COLO668 (cell line): ENCODE results near the gene DUSP6.

Source experiments
- DNase-seq: peaks from one replicate; lab custom pipeline; 2025; ENCODE audit not compliant: unreplicated experiment; lab: John Stamatoyannopoulos, UW

DUSP6 gene

DNA sequence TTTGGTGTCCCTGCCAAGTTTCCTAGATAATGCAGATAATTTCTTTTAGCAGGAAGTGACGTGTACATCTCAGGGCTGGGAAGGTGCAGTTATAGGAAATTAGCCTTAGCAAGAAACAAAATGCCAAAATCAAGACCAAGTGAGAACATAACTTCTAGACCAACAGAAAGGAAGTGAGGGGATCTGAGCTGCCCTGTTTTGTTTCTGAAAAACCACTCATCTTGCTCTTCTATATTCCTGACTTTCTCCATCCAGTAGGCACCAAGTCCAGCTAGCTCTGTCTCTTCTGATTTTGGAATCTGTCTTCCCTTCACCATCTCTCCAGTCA is 23.9 kb upstream of the DUSP6 start:
- DNase-seq, result no peak

- no peak for DNase-seq
Observed at GRCh38 chr12:89373763-89374572, 21.7 kb upstream of the DUSP6 start.

DNA sequence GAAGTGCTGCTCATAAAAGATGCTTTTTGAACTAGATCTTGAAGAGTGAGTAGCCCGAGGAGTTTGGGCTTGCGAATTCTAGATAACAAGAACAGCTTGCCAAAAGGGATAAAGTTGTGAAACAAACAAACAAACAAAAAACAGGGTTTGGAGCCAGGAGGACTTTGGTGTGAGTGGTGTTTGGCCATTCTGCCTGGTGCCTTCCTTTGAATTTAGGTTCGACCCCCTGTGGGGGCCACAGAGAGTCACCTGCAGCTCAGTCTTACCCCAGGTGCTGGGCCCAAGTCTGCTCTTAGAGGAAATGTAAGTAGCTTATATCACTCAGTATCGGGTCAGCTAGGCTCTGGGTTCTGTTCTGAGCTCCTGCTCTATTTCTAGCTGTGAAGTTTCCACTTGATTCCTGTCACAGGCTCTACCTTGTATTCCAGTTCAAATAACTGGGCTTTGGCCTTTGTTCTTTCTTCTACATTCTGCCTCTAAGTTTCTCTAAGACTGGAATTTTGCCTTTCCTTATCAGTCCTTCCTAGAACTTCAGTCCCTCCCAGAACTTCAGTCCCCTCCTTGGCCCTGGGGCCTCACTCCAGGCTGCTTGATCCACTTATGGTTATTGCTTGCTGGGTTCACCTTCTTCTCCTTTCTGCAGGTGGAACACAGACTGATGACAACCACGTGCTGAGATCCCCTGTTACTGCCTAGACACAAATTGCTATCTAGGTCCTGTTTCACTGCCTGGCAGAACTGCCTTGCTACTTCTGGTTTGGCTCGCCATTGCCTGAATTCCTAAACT is 20.5 kb upstream of the DUSP6 start:
- DNase-seq, result no peak

- DNase-seq, result no peak
Observed at GRCh38 chr12:89370850-89371249, 18.5 kb upstream of the DUSP6 start.

- no peak for DNase-seq
Observed at GRCh38 chr12:89370421-89370831, 18.1 kb upstream of the DUSP6 start.

DNA sequence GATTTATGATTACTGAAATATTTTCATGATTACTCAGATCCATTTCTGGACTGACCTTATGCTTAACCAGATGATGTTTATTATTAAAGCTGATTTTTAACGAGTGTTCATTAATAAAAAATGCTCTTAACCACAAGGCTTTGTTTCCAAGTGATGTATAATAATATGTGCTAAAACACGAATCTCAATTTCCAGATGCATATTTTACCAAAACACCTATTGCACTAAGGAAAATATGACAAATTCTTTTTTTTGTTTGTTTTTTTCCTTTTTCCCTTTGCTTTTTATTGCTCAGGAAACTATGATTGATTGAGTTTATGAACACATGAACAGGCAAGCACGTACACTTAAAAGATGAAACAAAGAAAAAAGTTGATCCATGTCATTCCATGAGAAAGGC is 16.9 kb upstream of the DUSP6 start:
- no peak for DNase-seq

DNA sequence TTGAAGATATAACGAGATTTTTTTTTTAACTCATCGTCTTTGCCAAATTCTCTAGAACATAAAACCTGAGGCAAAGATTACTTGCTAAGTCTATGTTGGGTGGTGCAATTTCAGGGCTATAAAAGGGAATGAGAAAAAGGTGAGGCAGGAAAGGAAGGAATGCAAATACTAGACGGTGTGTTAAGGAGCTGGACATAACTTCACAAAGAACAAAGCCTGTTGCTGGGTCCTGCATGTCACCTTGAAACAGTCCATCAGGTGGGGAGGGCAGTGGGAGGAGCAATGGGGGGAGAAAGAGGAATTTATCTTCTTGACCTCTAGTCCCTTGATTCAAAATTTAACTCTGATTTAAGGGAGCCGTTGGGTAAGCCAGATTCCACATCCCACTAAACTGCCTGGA is 16.1 kb upstream of the DUSP6 start:
- DNase-seq, result no peak

DNA sequence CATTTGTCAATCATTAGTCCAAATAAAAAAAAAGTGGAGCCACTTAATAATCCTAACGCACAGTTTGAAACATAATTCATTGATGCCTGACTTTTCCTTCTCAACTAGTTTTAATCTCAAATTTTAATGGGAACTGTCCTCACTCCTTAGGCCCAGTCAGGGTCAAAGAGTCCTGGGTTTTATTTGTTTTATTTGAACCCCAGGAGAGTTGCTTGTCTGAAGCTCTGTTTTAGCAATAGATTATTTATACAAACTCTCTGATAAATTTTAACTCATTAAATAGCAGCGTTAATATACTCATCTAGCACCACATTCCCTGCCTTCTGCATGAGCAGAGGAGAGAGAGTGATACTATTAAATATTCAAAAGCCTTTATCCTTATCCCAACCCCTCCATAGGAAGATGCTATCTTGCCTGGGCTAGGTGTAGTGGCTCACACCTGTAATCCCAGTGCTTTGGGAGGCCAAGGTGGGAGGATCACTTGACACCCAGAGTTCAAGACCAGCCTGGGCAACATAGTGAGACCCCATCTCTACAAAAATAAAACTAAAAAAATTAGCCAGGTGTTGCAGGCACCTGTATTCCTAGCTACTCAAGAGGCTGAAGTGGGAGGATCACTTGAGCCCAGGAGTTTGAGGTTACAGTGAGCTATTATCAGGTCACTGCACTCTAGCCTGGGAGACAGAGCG is 14.5 kb upstream of the DUSP6 start:
- no peak for DNase-seq

- no peak for DNase-seq
Observed at GRCh38 chr12:89364631-89365030, 12.3 kb upstream of the DUSP6 start.

GRCh38 chr12:89364058-89364457 is 11.8 kb upstream of the DUSP6 start:
- no peak for DNase-seq

- no peak for DNase-seq
Observed at GRCh38 chr12:89363582-89363981, 11.3 kb upstream of the DUSP6 start.

DNA sequence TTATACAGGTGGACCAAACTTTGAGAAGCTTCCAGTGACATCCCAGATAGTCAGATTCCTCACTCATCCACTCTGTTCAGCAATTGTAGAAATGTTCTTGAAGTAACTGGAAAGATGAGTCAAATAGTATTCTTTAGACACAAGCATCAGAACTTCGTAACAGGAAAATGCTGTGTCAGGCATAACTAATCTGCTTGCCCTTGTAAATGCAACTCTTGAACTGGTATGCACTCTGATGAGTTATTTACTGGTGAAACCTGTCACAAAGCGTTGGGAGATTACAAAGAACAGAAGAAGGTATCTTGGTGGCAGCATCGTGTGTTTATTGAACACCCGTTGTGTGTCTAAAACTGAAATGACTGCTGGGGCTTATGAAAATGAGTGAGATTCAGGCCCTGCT is 10.8 kb upstream of the DUSP6 start:
- no peak for DNase-seq

DNA sequence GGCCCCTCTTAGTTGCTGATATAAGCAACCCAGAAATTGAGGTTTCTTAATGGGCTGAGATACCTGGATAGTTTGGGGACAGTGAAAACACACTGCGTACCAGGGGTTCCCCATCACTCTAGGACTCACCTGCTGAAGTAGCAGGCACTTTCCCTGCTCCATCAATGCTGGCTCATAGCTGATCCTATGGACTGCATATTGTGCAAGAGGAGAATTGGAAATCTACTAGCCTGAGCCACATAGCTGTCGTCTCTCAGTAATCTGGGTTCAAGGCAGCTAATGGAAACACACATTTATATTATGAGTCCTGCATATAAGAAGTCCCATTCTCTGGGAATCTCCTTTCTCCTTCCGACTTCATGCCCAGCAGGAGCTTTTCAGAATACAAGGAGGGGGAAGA is 7.3 kb upstream of the DUSP6 start:
- no peak for DNase-seq

DNA sequence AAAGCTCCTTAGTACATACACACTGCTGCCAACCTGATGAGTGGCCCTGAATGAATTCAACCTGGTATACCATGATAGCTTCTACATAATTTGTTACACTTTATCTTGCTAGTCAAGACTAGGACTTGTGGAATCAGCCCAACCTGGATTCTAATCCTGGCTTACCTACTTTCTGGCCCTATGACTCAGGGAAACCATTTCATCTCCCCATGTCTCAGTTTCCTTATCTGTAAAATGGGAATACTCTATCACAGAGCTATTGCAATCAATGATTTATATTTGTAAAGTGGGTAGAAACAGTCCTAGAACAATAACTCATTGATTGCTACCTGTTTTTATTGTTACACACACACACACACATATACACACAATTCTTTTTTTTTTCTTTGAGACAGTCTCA is 6.5 kb upstream of the DUSP6 start:
- DNase-seq, result no peak

- DNase-seq, result peak; percentile 44
Observed at GRCh38 chr12:89357297-89357730, 5.0 kb upstream of the DUSP6 start.

GRCh38 chr12:89356069-89356665 is 3.9 kb upstream of the DUSP6 start:
- DNase-seq, result no peak

DNA sequence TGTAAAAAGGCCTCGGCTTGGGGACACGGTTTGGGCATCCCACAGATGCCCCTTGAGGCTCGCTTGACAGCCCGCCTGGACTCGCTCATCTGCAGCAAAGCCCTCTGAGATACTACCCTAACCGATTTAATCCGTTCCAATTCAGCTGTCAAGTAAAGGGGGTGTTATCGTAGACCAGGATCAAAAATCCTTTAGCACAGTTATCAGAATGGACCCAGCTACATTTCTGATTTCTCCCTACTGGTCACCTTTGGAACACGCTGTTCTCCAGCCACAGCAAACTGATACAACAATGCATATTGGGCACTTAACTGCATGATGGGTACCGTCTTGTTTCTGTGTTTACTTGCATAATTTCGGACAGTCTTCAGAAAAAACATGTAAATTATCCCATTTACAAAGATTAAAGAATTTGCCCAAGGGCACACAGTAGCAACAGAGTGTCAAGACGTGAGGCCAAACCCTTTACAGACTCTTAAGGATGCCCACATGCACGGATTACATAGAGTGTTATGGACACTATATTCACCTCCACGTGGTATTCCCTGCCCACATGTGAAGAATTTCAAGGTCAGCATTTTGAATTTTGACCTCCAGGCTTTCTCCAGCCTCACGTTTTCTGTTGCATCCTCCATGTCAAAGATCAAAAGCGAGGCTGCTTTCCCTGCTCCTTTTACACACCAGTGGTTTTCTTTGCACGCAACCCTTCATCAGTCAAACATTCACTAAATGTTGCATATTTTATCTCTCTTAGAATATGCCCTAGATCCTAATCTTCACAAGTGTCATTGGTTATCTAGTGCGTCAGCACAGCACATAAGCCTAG is 3.2 kb upstream of the DUSP6 start:
- peak; percentile 55 for DNase-seq

DNA sequence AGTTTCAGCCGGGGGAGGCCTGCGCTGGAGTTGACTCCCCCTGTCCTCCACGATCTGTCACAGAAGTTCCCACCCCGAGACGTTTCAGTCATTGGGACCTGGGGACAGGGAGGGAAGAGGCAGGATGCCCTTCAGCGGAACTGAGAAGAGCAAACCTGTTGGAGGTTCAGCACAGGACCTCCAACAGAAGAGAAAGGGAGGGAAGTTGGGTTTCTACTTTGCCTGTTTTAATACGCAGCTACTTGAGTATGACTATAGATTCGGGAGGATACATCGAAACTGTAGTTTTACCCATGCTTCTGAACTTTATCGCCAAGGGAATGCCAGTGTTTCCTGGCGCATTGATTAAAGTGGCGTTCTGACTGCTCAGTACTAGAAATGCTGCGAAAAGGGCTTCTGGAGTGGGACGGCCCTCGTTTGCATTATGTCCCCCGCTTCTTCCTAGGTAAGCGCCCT is 2.3 kb upstream of the DUSP6 start:
- DNase-seq, result no peak

DNA sequence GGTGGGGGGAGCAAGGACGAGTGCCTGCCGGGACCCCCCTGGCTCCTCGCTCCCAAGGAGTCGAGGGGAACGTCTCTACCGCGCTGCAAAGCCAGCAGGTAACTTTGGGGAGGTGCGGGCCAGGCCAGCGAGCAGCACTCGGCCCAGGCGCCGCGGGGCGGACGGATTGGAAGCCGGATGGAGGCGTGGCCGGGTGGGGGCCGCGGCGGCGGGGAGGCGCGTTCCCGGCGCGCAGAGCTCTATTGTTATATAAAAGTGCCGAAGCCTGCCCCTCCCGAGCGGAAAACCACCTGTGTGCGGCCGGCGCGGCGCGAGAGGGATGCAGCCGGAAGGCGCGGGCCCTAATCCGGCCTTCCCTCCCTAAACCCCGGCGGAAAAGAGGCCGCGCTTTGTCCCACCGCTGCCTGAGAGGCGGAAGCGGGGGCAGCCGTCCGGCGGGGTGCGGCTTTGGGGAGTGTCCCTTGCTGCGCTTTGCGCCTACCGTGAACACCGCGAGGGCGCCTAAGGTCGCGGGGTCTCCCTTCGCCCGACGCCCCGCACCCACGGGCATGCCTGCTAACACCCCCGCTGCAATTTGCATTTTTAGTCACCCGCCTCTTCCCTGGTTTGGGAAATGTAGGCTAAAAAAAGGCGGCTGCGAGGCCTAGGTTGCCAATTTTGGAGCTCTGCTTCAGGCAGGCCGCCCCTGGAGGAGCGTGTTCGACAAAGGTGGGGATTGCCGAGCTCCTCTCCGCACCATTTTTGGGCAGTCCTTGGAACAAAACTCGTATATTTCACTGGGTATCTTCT is 1.7 kb upstream of the DUSP6 start:
- peak; percentile 96 for DNase-seq
